ENCODE data around the gene UNC5C. TPM values are rescaled to one million over a fixed set of nuclear protein-coding genes. Genes with fewer than 3 reads are reported as not detected.
"Not testable (repeated sequence)": the region's sequence is repeated elsewhere in the genome, so short reads cannot be mapped to it uniquely, and the experiment has no call there.

UNC5C gene
- total RNA-seq, 1 experiment from 2014 or later = 0.11 TPM

DNA sequence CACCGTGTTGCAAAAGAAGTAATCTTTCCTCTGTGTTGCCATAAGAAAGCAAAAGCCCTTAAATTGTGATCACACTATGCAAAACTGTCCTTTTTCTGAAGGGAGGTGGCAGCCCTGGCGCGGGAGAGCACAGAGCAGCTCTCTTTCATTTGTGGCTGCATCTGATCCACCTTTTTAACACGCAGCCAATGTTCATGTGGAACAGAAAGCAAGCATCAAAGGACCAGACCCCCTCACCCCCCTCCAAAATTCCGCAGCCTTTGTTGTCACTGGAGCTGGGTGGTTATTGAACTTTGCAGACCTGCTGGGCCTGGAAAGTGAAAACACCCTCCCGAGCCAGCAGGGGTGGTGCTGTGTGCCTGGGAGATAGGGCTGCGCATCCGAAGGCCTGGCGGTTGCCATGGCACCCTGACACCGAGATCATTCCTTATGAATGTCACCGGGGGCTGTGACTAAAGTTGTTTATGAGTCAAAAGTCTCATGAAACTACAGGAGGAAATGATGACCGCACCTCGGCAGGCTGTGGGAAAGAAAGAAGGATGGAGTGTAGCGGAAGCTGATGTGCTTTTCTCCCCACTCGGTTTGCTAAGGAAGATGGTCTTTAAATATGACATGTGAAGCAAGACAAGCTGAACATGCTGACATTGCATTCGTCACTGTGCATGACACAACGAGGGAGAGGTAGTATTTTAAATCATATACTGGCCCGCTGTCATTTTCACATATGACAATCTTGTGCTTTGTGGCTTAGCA is 367.4 kb downstream of the UNC5C start:
- Histone ChIP-seq H3K27ac (ENCODE audit: low read depth, low read length, poor library complexity, severe bottlenecking) (no peak overlapping the region), H3K27me3 (replicated peaks; ENCODE audit: insufficient read depth, low read depth, low read length, poor library complexity) (no peaks in the 10 kb centered on the region), H3K4me3 (ENCODE audit: low read depth, low read length, poor library complexity, severe bottlenecking) (no peak overlapping the region), H3K9me3 (ENCODE audit: low read depth, low read length, poor library complexity, severe bottlenecking) (no peaks in the 10 kb centered on the region), H3K36me3 (ENCODE audit: insufficient read depth, low read length, poor library complexity, severe bottlenecking) (no peaks in the 10 kb centered on the region), H3K4me1 (ENCODE audit: insufficient read depth, low read length, poor library complexity, severe bottlenecking) (no peaks in the 10 kb centered on the region)
- intact Hi-C loops (cut with micrococcal nuclease; ENCODE audit: unreplicated experiment) = no loop called here
- ChIA-PET POLR2A (ENCODE audit: low non-redundant PET) (no interaction called here), CTCF (no interaction called here)
- no TSS peak for BruUV-seq (replicated peaks)
- no peak for DNase-seq (ENCODE audit: low spot score)
- no peak for TF ChIP-seq EZH2 (IDR thresholded peaks at IDR 0.05; ENCODE audit: borderline replicate concordance, low read depth, low read length, poor library complexity, severe bottlenecking)
- TF ChIP-seq, protein P1, sequence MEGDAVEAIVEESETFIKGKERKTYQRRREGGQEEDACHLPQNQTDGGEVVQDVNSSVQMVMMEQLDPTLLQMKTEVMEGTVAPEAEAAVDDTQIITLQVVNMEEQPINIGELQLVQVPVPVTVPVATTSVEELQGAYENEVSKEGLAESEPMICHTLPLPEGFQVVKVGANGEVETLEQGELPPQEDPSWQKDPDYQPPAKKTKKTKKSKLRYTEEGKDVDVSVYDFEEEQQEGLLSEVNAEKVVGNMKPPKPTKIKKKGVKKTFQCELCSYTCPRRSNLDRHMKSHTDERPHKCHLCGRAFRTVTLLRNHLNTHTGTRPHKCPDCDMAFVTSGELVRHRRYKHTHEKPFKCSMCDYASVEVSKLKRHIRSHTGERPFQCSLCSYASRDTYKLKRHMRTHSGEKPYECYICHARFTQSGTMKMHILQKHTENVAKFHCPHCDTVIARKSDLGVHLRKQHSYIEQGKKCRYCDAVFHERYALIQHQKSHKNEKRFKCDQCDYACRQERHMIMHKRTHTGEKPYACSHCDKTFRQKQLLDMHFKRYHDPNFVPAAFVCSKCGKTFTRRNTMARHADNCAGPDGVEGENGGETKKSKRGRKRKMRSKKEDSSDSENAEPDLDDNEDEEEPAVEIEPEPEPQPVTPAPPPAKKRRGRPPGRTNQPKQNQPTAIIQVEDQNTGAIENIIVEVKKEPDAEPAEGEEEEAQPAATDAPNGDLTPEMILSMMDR (conservative IDR thresholded peaks at IDR 0.05; ENCODE audit: low read depth, low read length) = no peak

DNA sequence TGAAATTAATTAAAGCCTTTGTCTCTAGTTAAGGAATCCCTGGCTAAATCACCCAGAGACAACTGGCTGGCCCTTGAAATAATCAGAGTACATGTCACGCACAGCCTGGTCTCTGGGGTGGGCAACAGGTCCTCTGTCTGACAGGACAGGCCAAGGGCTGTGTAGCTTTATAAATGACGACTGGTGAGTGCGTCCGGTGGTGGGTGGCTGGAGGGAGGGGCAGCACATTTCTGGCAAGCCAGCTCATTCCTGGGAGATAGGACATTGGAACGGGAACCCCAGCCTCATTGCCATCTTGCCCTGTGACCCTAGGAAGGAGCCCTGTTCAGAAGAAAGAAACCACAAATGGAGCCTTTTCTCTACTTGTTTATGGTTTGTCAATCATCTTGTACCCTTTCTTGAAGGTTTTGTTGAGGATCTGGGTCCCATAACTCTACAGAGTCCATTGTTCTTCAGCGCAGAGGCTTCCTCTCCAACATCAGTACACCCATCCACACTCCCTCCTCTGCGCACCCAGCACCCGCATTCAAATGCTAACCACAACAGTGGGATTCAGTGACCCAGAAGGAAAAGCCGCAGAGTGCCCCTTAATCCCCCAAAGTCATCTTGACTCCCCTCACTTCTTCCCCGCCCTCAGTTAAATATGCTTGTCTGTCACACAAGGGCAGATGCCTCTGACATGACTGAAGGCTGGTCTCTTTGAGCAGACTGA is 368.1 kb downstream of the UNC5C start:
- intact Hi-C loops (cut with micrococcal nuclease; ENCODE audit: unreplicated experiment) = no loop called here
- no peaks in the 10 kb centered on the region for H3K36me3 ChIP-seq (ENCODE audit: insufficient read depth, low read length, poor library complexity, severe bottlenecking)
- no peaks in the 10 kb centered on the region for H3K4me1 ChIP-seq (ENCODE audit: insufficient read depth, low read length, poor library complexity, severe bottlenecking)
- POLR2A ChIA-PET (ENCODE audit: low non-redundant PET) = no interaction called here
- TF ChIP-seq, protein P1 (conservative IDR thresholded peaks at IDR 0.05; ENCODE audit: low read depth, low read length) = no peak
- TF ChIP-seq EZH2 (IDR thresholded peaks at IDR 0.05; ENCODE audit: borderline replicate concordance, low read depth, low read length, poor library complexity, severe bottlenecking) = no peak
- H3K4me3 ChIP-seq (ENCODE audit: low read depth, low read length, poor library complexity, severe bottlenecking) = no peak overlapping the region
- no peaks in the 10 kb centered on the region for H3K27me3 ChIP-seq (replicated peaks; ENCODE audit: insufficient read depth, low read depth, low read length, poor library complexity)
- H3K9me3 ChIP-seq (ENCODE audit: low read depth, low read length, poor library complexity, severe bottlenecking) = no peaks in the 10 kb centered on the region
- no TSS peak for BruUV-seq (replicated peaks)
- CTCF ChIA-PET = no interaction called here
- H3K27ac ChIP-seq (ENCODE audit: low read depth, low read length, poor library complexity, severe bottlenecking) = no peak overlapping the region
- DNase-seq (ENCODE audit: low spot score) = no peak

DNA sequence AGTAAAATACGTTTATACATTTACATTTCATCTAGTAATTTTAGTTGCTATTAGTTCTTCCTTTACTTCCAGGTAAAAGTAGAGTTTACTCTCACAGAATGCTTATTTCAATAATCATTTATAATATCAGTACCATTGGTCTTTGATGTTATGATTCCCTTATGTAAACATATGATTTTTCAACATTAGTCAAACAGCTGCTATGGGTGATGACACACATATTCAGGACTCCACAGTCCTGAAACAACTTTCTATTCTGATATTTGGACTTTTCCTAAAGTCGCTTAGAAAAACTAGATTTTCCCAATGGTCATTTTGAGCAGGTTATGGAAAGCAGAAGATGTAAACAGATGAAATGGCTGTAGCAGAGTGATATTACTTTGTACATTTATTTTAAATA is 369.8 kb downstream of the UNC5C start:
- H3K27ac ChIP-seq (ENCODE audit: low read depth, low read length, poor library complexity, severe bottlenecking) = no peak overlapping the region
- no peaks in the 10 kb centered on the region for H3K36me3 ChIP-seq (ENCODE audit: insufficient read depth, low read length, poor library complexity, severe bottlenecking)
- no peak for DNase-seq (ENCODE audit: low spot score)
- ChIA-PET POLR2A (ENCODE audit: low non-redundant PET) (no interaction called here), CTCF (no interaction called here)
- TF ChIP-seq, protein P1 (conservative IDR thresholded peaks at IDR 0.05; ENCODE audit: low read depth, low read length) = no peak
- TF ChIP-seq EZH2 (IDR thresholded peaks at IDR 0.05; ENCODE audit: borderline replicate concordance, low read depth, low read length, poor library complexity, severe bottlenecking) = no peak
- no TSS peak for BruUV-seq (replicated peaks)
- H3K27me3 ChIP-seq (replicated peaks; ENCODE audit: insufficient read depth, low read depth, low read length, poor library complexity) = no peaks in the 10 kb centered on the region
- H3K4me3 ChIP-seq (ENCODE audit: low read depth, low read length, poor library complexity, severe bottlenecking) = no peak overlapping the region
- no peaks in the 10 kb centered on the region for H3K4me1 ChIP-seq (ENCODE audit: insufficient read depth, low read length, poor library complexity, severe bottlenecking)
- H3K9me3 ChIP-seq (ENCODE audit: low read depth, low read length, poor library complexity, severe bottlenecking) = no peaks in the 10 kb centered on the region
- intact Hi-C loops (cut with micrococcal nuclease; ENCODE audit: unreplicated experiment) = no loop called here

DNA sequence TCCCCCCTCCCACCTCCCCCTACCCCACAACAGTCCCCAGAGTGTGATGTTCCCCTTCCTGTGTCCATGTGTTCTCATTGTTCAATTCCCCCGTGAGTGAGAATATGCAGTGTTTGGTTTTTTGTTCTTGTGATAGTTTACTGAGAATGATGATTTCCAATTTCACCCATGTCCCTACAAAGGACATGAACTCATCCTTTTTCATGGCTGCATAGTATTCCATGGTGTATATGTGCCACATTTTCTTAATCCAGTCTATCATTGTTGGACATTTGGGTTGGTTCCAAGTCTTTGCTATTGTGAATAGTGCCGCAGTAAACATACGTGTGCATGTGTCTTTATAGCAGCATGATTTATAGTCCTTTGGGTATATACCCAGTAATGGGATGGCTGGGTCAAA is 377.4 kb downstream of the UNC5C start:
- intact Hi-C loops (cut with micrococcal nuclease; ENCODE audit: unreplicated experiment); BruUV-seq (replicated peaks); CTCF ChIA-PET; H3K4me1 ChIP-seq (ENCODE audit: insufficient read depth, low read length, poor library complexity, severe bottlenecking); H3K4me3 ChIP-seq (ENCODE audit: low read depth, low read length, poor library complexity, severe bottlenecking); H3K9me3 ChIP-seq (ENCODE audit: low read depth, low read length, poor library complexity, severe bottlenecking); H3K36me3 ChIP-seq (ENCODE audit: insufficient read depth, low read length, poor library complexity, severe bottlenecking); POLR2A ChIA-PET (ENCODE audit: low non-redundant PET); H3K27me3 ChIP-seq (replicated peaks; ENCODE audit: insufficient read depth, low read depth, low read length, poor library complexity); H3K27ac ChIP-seq (ENCODE audit: low read depth, low read length, poor library complexity, severe bottlenecking); DNase-seq (ENCODE audit: low spot score): not testable (repeated sequence)
